ENCODE measurements around the gene PPP1R13B. TPM values are rescaled to one million over a fixed set of nuclear protein-coding genes. Genes with fewer than 3 reads are reported as not detected.
A peak's percentile ranks its signal among the peaks of the same experiment; 100 is the strongest.

PPP1R13B gene
- total RNA-seq, 1 donor: 7.3 TPM

DNA sequence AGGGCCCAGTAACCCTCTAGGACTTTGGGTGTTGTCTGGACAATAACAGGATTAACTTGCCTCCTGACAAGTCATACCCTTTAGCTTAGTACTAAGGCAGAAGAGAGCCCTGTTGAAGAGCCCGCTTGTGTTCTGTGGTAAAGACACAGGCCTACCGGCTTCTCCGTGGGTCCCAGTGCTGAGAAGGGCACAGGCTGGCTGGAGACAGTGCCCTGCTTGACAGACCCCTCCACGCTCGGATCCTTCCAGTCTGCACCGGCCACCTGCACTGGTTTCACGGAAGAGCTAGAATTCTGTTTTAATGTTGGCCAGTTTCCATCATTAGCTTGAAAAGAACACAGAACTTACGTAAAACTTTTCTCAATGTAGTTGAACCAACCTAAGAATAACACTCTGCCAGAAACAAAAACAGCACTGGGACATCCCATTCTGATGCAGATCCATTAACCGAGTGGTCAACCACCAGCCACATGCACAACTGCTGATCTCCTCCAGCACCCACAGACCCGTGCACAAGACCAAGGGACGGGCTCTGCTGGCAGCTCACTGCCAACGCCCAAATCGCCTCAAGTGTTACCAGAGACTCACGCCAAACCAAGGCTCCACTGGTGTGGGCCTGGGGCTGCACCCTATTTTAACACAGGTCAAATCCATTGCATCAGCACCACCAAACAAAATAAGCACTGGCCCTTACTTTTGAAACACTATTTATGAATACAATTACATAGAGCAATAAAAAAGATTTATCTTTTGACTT, 104.7 kb downstream of the PPP1R13B start:
- DNase-seq (ENCODE audit: low read depth): no peak

DNA sequence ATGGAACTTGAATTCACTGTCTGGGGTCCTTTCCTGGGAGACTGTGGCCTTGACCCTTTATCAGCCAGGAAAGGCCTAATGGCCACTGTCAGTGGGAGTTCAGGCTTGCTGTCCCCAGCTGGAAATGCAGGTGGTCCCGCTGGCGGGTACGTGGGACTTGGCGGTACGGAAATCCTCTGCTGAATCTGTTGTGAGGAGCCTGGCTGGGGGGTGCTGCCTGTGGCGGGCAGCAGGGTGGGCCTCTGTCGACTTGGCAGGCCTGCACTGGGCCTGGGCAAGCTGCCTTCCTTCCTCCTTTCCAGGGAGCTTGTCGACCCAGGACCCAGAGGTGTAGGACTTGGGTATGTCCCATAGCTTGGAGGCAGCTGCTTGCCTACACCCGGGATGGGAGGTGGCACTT, 105.5 kb downstream of the PPP1R13B start:
- TF ChIP-seq, protein P1, sequence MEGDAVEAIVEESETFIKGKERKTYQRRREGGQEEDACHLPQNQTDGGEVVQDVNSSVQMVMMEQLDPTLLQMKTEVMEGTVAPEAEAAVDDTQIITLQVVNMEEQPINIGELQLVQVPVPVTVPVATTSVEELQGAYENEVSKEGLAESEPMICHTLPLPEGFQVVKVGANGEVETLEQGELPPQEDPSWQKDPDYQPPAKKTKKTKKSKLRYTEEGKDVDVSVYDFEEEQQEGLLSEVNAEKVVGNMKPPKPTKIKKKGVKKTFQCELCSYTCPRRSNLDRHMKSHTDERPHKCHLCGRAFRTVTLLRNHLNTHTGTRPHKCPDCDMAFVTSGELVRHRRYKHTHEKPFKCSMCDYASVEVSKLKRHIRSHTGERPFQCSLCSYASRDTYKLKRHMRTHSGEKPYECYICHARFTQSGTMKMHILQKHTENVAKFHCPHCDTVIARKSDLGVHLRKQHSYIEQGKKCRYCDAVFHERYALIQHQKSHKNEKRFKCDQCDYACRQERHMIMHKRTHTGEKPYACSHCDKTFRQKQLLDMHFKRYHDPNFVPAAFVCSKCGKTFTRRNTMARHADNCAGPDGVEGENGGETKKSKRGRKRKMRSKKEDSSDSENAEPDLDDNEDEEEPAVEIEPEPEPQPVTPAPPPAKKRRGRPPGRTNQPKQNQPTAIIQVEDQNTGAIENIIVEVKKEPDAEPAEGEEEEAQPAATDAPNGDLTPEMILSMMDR (IDR thresholded peaks at IDR 0.05; ENCODE audit: insufficient read depth, low read depth, low read length): no peak
- no peak overlapping the region for H3K4me3 ChIP-seq (ENCODE audit: low read depth, low read length)
- no peak for DNase-seq (ENCODE audit: low read depth)

More for the DNA sequence above, 104.7 kb downstream of the PPP1R13B start:
- TF ChIP-seq, protein P1 (IDR thresholded peaks at IDR 0.05; ENCODE audit: insufficient read depth, low read depth, low read length): no peak
- no peak overlapping the region for H3K4me3 ChIP-seq (ENCODE audit: low read depth, low read length)

DNA sequence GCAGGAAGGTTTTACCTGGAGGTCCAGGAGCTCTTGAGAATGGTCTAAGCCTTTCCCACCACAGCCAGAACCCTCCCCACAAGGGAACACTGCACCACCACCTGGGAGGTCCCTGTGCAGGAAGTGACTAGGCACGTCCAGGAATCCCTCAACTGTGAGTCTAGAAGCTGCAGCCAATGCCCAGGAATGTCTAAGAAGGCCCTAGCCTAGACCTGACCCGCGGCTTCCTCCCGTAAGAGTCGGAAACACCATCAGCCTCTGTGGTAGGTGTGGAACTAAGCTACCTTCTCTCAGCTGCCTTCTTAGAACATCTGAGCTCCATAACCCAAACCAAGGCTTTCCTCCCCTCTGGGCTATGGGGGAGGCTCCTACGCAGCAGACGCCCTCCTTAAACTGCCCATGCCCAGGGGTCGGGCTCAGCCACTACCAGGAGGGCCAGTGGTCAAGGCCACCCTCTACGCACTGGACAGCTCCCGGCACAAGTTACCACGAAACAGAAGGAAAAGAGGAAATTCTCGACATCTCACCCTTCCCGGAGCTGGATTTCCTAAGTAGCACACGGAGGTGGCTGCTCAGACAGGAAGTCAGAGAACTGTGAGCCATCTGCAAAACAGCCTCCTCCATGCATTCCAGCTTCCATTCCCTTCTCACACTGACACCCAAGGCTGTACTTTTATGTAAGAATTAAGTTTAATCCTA, 106.2 kb downstream of the PPP1R13B start:
- TF ChIP-seq, protein P1 (IDR thresholded peaks at IDR 0.05; ENCODE audit: insufficient read depth, low read depth, low read length): no peak
- H3K4me3 ChIP-seq (ENCODE audit: low read depth, low read length): no peak overlapping the region
- peak; percentile 58 for DNase-seq (ENCODE audit: low read depth)

DNA sequence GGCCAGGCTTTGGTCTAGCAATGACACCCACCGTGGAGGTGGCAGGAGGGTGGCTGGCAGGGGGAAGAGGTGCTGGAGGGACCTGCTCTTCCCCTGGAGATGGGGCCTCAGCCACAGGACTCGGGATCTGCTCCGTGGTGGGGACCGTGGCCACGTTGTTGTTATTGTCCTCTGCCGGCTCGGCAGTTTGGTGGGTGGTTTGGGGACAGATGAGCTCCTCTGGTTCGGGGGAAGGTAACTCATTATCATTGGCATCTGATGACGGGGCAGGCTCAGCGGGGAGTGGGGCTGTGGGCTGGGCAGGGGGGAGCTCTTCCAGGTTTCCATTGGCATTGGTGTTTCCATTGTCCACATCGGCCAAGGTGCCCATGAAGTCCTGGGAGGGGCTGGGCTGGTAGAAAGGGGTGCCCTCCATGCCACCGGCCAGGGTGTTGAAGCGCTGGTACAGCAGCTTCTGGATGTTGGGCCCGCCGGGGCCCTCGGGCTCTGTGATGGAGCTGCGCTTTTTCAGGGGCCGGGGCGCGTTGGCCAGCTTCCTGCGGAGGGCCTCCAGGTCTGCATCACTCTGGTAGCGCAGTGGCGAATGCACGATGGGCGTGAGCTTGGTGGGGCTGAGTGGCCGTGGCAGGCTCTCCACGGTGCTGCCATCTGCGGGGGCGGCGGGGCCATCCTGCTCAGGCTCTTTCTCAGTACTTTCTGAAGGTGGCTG, 107.4 kb downstream of the PPP1R13B start:
- TF ChIP-seq, protein P1 (IDR thresholded peaks at IDR 0.05; ENCODE audit: insufficient read depth, low read depth, low read length): no peak
- H3K4me3 ChIP-seq (ENCODE audit: low read depth, low read length): no peak overlapping the region
- DNase-seq (ENCODE audit: low read depth): no peak

DNA sequence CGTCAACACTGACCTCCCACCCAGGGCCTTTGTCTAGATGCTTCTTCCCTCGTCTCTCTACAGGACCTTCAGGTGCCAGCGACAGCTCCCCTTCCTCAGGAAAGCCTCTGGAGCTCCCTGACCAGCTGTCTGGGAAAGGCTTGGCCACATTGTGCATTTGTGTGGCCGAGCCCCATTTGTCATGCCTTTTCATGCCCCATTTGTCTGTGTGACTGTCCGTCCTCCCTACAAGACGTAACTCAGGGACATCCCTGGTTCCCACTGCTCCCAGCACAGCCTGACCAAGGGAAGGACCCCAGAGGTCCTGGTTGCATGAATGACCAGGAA, 107.9 kb downstream of the PPP1R13B start:
- no peak for DNase-seq (ENCODE audit: low read depth)
- TF ChIP-seq, protein P1 (IDR thresholded peaks at IDR 0.05; ENCODE audit: insufficient read depth, low read depth, low read length): no peak
- no peak overlapping the region for H3K4me3 ChIP-seq (ENCODE audit: low read depth, low read length)

DNA sequence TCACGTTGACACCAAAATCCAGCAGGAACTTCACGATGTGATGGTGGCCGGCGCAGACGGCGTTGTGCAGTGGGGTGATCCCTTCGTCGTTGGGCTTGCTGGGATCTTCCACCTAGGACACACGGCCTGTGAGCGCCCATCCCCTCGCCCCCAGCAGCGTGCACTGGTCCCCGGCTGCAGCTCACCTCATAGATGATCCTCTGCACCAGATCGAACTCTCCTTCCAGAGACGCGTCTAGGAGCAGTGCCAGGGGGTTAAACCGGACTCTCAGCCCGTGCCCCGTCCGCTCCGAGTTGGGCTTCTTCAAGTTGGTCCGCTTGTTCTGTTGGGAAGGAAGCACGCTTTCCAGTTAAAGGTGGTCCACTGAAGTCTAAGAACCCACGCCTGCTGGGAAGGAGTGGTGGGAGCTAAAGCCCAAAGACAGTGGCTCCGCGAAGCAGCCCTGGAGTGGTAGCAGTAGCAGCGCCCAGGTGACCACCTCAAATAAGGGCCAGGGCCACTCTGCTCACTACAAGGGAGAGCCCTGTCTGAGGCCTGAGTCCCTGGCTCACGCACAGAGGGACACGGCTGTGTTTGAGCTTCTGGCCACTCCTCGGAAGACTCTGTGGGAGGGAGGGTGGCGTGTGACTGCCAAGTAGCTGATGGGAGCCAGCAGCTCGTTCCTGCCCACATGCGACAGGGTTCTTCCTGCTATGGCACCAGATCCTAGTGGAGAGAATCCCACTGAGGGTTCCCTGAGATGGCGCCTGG, 108.5 kb downstream of the PPP1R13B start:
- H3K4me3 ChIP-seq (ENCODE audit: low read depth, low read length): no peak overlapping the region
- TF ChIP-seq, protein P1 (IDR thresholded peaks at IDR 0.05; ENCODE audit: insufficient read depth, low read depth, low read length): no peak
- no peak for DNase-seq (ENCODE audit: low read depth)
